HG02885 (cell line): Measurements from ENCODE around the gene CCL26.
"Not testable (repeated sequence)": the region's sequence is repeated elsewhere in the genome, so short reads cannot be mapped to it uniquely, and the experiment has no call there.

Experiments used
- ATAC-seq: cut with Tn5 transposase; IDR thresholded peaks from one replicate; pipeline ENCODE4 v1.9.1; 2021; ENCODE audit warnings: mild to moderate bottlenecking; ENCODE audit not compliant: unreplicated experiment, poor library complexity

The CCL26 gene

DNA sequence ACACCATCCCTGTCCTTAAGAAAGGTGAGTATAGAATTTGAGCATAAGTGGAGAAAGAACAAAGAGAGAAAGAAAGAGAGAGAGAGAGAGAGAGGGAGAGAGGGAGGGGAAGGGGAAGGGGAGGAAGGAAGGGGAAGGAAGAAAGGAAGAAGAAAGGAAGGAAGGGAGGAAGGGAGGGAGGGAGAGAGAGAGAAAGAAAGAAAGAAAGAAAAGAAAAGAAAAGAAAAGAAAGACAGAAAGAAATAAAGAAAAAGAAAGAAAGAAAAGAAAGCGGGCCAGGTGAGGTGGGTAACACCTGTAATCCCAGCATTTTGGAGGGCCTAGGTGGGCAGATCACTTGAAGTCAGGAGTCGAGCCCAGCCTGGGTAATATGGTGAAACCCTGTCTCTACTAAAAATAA lies 21.7 kb upstream of the CCL26 start:
- ATAC-seq = no peak

DNA sequence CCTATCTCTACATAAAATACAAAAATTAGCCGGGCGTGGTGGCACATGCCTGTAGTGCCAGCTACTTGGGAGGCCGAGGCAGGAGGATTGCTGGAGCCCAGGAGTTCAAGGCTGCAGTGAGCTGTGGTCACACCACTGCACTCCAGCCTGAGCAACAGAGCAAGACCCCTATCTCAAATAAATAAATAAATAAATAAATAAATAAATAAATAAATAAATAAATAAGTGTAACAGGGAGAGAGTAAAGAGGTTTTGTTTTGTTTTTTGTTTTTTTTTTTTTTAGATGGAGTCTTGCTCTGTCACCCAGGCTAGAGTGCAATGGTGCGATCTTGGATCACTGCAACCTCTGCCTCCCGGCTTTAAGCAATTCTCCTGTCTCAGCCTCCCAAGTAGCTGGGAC lies 20.6 kb upstream of the CCL26 start:
- ATAC-seq = not testable (repeated sequence)

DNA sequence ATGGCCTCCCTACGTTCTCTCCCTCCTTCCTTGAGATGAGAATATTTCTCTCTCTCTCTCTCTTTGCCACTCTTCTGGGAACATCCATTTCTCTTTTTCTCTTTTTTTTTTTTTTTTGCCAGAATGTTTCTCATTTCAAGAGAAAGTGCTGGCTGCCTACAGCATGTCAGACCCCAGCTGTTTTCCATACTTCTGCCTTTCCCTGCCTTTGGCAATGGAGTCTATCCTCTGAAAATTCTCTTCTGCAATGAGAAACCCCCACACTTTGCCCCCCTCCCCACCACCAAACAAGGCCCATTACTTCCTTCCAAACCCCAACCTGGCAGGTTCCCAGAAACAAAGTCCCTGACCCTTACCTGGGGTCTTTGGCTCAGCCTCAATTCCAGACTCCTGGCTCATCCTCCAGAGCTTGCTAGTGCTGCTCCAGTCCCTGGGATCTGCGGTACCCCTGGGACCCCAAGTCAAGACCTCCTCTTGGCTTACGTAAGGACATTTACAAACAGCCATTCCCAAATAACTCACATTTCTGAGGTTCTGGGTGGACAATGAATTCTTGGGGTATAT lies 17.4 kb upstream of the CCL26 start:
- no peak for ATAC-seq

DNA sequence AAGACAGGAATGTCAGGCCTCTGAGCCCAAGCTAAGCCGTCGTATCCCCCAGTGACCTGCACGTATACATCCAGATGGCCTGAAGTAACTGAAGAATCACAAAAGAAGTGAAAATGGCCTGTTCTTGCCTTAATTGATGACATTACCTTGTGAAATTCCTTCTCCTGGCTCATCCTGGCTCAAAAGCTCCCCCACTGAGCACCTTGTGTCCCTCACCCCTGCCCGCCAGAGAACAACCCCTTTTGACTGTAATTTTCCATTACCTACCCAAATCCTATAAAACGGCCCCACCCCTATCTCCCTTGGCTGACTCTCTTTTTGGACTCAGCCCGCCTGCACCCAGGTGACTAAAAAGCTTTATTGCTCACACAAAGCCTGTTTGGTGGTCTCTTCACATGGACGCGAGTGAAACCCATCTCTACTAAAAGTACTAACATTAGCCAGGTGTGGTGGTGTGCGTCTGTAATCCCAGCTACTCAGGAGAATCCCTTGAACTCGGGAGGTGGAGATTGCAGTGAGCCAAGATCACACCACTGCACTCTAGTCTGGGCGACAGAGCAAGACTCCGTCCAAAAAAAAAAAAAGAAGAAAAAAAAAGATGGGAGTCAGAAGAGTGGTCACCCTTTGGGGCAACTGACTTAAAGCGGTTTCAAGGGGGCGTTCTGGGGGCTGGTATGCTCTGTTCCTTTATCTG lies 16.3 kb upstream of the CCL26 start:
- not testable (repeated sequence) for ATAC-seq

DNA sequence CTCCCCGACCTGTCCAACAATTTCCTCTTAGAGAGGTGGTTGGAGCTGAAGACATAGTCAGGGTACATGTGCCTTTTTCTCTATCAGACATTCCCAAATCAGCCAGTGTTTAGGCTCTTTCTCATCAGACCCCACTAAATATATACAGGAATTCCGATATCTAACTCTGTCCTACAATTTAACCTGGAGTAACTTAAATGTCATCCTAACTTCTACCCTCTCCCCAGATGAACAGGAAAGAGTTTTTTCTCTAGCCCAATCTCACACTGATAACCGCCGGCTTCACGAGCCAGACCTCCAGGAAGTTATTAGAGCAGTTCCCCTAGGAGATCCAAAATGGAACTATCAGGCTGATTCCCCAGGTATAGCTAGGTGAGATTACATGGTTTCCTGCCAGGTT lies 11.0 kb upstream of the CCL26 start:
- ATAC-seq = not testable (repeated sequence)

DNA sequence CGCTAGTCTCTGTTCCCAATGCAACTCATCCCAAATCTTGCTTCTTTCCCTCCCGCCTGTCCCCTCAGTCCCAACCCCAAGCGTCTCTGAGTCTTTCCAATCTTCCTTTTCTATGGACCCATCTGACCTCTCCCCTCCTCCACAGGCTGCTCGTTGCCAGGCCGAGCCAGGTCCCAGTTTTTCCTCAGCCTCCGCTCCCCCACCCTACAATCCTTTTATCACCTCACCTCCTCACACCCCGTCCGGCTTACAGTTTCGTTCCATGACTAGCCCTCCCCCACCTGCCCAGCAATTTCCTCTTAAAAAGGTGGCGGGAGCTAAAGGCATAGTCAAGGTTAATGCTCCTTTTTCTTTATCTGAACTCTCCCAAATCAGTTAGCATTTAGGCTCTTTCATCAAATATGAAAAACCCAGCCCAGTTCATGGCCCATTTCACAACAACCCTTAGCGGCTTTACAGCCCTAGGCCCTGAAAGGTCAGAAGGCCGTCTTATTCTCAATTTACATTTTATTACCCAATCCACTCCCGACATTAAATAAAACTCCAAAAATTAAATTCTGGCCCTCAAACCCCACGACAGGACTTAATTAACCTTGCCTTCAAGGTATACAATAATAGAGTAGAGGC lies 8.7 kb upstream of the CCL26 start:
- ATAC-seq = not testable (repeated sequence)

DNA sequence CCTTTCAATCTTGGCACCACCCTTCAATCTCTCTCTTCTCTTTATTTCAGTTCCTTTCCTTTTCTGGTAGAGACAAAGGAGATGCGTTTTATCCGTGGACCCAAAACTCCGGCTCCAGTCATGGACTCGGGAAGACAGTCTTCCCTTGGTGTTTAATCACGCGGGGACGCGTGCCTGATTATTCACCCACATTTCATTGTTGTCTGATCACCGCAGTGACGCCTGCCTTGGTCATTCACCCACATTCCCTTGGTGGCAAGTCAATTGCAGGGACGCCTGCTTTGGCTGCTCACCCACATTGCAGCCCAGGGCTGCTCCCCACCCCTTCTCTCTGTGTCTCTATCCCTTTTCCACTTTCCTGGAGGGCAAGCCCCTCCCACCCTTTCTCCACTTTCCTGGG lies 7.5 kb upstream of the CCL26 start:
- ATAC-seq = not testable (repeated sequence)

DNA sequence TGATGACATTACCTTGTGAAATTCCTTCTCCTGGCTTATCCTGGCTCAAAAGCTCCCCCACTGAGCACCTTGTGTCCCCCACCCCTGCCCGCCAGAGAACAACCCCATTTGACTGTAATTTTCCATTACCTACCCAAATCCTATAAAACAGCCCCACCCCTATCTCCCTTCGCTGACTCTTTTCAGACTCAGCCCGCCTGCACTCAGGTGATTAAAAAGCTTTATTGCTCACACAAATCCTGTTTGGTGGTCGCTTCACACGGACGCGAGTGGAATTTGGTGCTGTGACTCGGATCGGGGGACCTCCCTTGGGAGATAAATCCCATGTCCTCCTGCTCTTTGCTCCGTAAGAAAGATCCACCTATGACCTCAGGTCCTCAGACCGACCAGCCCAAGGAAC lies 7.0 kb upstream of the CCL26 start:
- not testable (repeated sequence) for ATAC-seq

DNA sequence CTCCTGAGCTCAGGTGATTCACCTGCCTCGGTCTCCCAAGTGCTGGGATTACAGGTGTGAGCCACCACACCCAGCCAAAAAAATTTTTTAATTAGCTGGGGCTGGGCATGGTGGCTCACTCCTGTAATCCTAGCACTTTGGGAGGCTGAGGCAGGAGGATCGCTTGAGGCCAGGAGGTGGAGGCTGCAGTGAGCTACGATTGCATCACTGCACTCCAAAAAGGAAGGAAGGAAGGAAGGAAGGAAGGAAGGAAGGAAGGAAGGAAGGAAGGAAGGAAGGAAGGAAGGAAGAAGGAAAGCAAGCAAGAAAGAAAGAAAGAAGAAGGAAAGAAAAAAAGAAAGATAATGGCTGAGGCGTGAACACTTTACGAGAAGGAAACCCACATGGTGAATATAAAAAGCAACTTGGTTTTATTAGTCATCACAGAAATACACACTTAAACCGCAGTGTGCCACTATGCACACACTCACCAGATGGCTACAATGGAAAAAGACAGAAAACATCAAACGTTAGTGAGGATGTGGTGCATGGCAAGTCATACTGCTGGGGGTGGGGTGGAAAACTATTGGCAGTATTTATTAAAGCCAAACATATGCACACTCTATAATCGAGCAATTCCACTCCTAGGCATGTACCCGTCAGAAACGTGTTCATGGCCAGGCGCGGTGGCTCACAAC lies 4.4 kb upstream of the CCL26 start:
- ATAC-seq = no peak

DNA sequence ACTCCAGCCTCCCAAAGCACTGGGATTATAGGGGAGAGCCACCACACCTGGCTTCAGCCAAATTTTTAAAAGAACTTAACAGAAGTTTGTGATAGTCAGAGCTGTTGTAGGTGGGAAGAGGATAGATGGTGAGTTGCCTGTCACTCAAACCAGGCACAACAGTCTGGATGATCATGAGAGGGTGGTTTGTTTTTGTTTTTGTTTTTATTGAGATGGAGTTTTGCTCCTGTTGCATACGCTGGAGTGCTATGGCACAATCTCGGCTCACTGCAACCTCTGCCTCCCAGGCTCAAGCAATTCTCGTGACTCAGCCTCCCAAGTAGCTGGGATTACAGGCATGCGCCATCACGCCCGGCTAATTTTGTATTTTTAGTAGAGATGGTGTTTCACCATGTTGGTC lies 1.9 kb upstream of the CCL26 start:
- not testable (repeated sequence) for ATAC-seq

DNA sequence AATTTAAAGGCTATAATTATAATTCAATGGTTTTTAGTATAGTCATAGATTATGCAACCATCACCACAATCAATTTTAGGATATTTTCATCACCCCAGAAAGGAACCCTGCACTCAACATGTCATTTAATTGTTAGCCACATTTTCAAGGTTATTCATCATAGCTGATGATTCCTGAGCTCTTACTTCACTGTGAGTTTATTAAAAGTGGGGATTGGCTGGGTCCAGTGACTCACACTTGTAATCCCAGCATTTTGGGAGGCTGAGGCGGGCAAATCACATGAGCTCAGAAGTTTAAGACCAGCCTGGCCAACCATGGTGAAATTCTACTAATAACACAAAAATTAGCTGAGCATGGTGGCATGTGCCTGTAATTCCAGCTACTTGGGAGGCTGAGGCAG lies 787 bp downstream of the CCL26 start:
- ATAC-seq = no peak

DNA sequence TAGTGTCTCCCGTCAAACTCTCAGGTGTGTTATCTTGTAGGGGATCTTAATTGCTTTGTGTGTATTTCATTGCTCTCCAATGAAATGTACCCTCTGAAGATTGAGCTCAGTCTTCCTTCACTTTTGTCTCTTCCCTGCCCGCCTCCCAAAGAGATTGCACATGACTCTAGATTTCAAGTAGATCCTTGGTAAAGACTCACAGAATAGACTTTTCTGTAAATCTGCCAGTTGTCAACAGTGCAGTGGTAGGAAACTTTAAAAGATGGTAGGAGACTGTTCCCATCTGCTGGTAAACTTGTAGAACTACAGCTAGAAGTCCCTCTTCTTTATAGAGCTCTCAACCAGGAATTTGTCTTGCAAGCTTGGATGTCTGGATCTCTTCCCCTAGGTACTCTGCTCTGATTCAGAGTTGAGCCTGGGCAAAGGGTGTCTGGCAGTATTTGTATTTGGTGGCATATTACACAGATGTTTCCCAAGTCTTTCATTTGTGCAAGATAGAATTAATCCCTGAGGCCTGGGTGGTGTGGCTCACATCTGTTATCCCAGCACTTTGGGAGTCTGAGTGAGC lies 9.6 kb downstream of the CCL26 start:
- ATAC-seq = no peak

DNA sequence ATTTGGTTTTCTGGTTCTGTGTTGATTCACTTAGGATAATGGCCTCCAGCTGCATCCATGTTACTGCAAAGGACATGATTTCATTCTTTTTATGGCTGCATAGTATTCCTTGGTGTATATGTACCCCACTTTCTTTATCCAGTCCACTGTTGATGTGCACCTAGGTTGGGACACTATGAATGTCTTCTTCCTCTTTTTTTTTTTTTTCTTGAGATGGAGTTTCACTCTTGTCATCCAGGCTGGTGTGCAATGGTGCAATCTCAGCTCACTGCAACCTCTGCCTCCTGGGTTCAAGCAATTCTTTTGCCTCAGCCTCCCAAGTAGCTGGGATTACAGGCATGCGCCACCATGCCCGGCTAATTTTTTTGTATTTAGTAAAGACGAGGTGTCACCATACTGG lies 10.2 kb downstream of the CCL26 start:
- not testable (repeated sequence) for ATAC-seq

DNA sequence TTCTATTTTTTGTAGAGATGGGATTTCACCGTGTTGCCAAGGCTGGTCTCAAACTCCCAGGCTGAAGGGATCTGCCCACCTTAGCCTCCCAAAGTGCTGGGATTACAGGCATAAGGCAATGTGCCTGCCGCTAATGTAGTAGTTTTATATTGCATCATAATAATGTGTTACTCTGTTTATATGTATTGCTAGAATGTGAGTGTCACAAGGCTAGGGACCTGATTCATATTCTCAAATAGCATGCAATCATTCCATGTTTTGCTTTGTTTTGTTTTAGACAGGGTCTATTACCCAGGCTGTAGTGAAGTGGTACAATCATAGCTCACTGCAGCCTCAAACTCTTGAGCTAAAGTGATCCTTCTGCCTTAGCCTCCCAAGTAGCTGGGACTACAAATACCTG lies 13.5 kb downstream of the CCL26 start:
- no peak for ATAC-seq

DNA sequence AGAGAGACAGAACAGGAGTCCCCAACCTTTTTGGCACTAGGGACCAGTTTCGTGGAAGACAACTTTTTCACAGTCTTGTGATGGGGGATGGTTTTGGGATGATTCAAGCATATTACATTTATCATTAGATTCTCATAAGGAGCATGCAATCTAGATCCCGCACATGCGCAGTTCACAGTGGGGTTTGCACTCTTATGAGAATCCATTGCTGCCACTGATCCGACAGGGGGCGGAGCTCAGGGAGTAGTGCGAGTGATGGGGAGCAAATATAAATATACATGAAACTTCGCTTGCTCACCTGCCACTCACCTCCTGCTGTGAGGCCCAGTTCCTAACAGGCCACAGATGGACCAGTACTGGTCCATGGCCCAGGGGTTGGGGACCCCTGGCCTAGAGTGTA lies 14.2 kb downstream of the CCL26 start:
- no peak for ATAC-seq

DNA sequence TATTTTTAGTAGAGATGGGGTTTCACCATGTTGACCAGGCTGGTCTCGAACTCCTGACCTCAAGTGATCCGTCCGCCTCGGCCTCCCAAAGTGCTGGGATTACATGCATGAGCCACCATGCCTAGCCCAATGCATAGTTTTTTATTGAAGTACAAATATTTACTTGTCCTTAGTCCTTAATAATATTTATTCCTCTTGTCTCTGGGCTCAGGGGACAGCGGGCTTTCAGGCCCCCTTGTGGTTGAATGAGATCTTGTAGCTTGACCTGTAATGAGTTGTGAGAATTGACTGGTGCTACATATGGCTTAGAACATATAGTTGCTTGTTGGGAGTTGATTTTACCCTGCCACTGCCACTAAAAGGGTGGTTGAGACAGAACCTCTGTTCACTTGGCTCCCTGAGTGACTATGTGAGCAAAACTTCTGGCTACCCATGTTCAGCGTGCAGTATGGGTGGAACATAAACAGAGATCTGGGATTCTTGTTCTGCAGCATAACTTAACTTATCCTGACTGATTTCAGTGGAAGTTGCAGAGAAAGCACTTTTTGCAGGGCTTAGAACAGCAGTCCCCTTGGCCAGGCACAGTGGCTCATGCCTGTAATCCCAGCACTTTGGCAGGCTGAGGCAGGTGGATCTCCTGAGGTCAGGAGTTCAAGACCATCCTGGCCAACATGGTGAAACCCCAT lies 14.9 kb downstream of the CCL26 start:
- ATAC-seq = no peak

DNA sequence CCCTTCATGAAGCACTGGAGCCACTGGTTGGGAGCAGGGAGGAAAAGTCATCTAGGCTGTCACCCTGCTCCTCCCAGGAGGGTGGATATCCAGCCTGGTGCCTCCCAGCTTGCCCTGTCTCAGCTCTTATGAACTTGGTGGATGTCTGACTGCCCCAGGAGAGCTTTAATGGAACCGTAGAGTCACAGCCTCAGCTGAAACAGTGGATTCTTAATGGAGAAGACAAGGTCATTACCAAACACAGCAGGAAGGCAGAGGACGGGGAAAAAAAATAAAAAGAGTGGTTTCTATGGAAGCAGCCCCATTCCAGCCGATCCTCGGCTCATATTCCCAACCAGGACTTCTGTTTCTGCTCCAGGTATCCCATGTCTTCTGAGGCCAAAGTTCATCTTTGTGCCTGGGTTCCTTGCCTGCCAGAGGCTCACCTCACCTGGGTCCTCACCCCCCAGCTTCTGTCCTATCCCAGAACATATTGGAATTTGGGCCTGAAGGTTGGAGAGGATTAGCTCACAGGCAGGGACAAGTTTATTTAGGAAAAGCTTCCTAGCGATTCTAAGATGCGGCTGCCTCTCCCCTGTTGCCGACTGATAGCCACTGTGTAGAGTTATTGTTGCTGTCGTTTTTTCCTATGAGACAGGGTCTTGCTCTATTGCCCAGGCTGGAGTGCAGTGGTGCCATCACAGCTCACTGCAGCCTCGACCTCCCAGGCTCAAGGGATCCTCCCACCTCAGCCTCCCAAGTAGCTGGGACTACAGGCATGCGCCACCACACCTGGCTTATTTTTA lies 15.6 kb downstream of the CCL26 start:
- ATAC-seq = no peak

DNA sequence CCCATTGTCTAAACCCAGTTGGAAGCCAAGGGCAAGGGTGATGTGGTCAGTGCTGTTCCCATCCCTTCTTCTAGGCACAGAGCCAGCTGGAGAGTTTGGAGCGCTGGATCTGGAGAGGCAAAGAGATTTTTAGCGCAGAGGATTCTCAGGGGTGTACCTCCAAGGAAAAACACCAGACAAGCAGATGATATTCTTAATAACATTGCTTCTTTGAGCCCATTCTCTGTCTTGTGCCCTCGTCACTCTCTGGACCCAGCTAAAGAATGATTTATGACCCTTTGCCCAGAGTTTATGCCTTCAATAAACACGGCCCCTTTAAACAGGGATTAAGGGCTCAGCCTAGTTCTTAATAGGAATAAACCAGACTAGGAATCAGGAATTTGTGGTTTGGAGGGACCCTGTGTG lies 28.6 kb downstream of the CCL26 start:
- ATAC-seq = no peak

DNA sequence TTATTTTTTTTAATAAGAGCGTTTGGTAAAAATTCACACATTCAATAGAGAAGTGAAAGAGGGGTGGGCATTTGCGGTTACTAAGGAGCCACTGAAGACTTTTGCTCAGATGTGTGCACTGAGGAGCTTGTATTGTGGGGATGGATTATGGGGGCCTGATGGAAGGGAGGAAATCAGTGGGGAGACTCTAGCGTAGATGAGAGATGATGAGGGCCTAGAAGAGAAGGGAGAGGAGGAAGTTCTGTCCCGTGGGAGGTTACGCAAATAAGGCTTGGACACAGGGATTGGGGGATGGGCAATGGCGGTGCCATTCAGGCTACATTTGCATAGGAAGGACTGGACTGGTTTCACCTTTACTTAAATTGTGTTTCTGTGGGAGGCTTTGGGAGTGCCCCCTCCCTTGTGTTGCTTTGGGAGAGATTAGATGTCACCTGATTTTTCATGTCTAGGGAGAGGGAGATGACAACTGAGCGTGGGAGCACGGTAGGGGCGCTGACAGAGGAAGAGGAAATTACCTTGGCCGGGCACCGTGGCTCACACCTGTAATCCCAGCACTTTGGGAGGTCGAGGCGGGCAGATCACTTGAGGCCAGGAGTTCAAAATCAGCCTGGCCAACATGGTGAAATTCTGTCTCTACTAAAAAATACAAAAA lies 31.0 kb downstream of the CCL26 start:
- no peak for ATAC-seq
